ENCODE data around the gene NUDT15.

Gene NUDT15

DNA sequence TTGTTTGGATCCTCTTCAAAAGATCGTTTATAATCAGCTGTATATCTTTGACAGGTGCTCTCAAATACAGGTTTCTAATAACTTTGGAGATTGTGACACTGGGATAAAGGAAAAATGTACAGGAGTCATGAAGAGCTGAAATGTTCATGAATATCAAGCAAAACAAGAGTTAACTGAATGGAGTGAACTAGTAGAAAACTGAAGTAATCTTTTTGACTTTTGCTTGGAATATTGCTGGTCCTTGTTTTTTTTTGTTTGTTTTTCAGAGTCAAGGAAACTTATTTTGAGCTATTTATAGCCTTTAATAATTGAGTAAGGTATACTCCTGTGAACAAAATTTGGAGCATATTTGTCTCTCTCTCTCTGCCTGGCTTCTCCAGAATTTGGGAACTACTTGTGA is 32.0 kb downstream of the NUDT15 start:
- POLR2A ChIA-PET = no interaction called here
- CTCF ChIA-PET = interaction anchor here (2.2 kb wide), 1 partner anchor 31 kb away, joined by 8 read pairs; the partner anchor contains the start of gene NUDT15
- no peak for DNase-seq (ENCODE audit: extremely low spot score)
- TF ChIP-seq, protein P1, sequence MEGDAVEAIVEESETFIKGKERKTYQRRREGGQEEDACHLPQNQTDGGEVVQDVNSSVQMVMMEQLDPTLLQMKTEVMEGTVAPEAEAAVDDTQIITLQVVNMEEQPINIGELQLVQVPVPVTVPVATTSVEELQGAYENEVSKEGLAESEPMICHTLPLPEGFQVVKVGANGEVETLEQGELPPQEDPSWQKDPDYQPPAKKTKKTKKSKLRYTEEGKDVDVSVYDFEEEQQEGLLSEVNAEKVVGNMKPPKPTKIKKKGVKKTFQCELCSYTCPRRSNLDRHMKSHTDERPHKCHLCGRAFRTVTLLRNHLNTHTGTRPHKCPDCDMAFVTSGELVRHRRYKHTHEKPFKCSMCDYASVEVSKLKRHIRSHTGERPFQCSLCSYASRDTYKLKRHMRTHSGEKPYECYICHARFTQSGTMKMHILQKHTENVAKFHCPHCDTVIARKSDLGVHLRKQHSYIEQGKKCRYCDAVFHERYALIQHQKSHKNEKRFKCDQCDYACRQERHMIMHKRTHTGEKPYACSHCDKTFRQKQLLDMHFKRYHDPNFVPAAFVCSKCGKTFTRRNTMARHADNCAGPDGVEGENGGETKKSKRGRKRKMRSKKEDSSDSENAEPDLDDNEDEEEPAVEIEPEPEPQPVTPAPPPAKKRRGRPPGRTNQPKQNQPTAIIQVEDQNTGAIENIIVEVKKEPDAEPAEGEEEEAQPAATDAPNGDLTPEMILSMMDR (IDR thresholded peaks at IDR 0.05; ENCODE audit: control extremely low read depth, extremely low read depth, low read depth, missing control alignments) = no peak

GRCh38 chr13:48070942-48071341 is 33.4 kb downstream of the NUDT15 start:
- ChIA-PET CTCF (interaction anchor here (0.9 to 2.2 kb wide), 3 partner anchors 8 to 33 kb away, joined by 3 to 8 read pairs (median 4); partner anchors contain the start of gene NUDT15), POLR2A (no interaction called here)
- no peak for DNase-seq (ENCODE audit: extremely low spot score)
- TF ChIP-seq, protein P1 (IDR thresholded peaks at IDR 0.05; ENCODE audit: control extremely low read depth, extremely low read depth, low read depth, missing control alignments) = no peak

GRCh38 chr13:48072304-48072703 is 34.8 kb downstream of the NUDT15 start:
- TF ChIP-seq, protein P1 (IDR thresholded peaks at IDR 0.05; ENCODE audit: control extremely low read depth, extremely low read depth, low read depth, missing control alignments) = no peak
- DNase-seq (ENCODE audit: extremely low spot score) = no peak
- POLR2A ChIA-PET = no interaction called here
- CTCF ChIA-PET = interaction anchor here (0.9 to 1.2 kb wide), 2 partner anchors 9 to 22 kb away, joined by 3 to 4 read pairs; no protein-coding TSS in a partner anchor

DNA sequence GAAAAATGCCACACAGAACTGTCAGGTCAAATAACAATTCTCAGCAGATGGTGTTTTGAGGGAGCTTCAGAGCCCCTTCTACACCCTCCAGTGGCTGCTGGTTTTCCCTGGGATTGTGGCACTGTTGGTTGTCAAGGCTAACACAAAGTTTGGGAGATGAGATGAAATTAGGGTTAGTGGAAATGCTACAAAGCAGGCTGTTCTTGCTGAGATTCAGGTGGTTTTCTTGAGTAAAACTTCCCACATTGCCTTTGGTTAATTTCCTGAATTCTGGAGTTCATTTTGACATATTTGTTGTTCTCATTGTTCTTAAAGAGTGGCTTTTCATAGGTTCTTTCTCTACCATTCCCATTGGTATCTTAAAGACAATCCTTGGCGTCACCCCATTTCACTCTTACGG is 35.3 kb downstream of the NUDT15 start:
- CTCF ChIA-PET = no interaction called here
- POLR2A ChIA-PET = no interaction called here
- no peak for DNase-seq (ENCODE audit: extremely low spot score)
- TF ChIP-seq, protein P1 (IDR thresholded peaks at IDR 0.05; ENCODE audit: control extremely low read depth, extremely low read depth, low read depth, missing control alignments) = no peak

DNA sequence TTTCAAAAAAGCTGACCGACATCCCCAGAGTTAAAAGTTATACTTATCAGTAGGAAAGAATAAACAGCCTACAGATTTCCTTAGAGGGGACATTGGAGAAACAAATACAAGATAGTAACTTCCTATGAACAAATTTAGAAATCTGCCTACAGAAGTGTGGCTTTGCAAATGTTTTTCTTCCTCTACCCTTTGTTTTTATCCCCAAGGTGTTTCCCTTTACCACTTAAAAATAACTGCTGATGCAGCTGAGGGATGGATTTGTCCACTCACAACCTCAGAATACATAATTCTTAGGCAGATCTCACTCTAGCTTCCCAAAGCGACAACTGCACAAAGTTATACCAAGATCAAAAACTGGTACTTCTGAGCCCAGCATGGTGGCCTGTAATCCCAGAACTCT is 36.5 kb downstream of the NUDT15 start:
- no peak for DNase-seq (ENCODE audit: extremely low spot score)
- CTCF ChIA-PET = no interaction called here
- TF ChIP-seq, protein P1 (IDR thresholded peaks at IDR 0.05; ENCODE audit: control extremely low read depth, extremely low read depth, low read depth, missing control alignments) = no peak
- POLR2A ChIA-PET = no interaction called here

GRCh38 chr13:48078251-48078656 is 40.7 kb downstream of the NUDT15 start:
- ChIA-PET CTCF (interaction anchor here (0.8 to 2.8 kb wide), 5 partner anchors 10 to 40 kb away, joined by 3 to 22 read pairs (median 5); partner anchors contain the start of gene MED4), POLR2A (interaction anchor here (1.1 kb wide), 1 partner anchor 40 kb away, joined by 3 read pairs; the partner anchor contains the start of gene NUDT15)
- peak; percentile 48 for DNase-seq (ENCODE audit: extremely low spot score)
- TF ChIP-seq, protein P1 (IDR thresholded peaks at IDR 0.05; ENCODE audit: control extremely low read depth, extremely low read depth, low read depth, missing control alignments) = peak; percentile 20

Data from GM10248 (cell line).